Activated CD8-positive, alpha-beta memory T cell treated with anti-CD3 and anti-CD28 coated beads for 24 hours (primary cell): ENCODE results near the gene PTPN1.
A peak's percentile ranks its signal among the peaks of the same experiment; 100 is the strongest.
"Not testable (repeated sequence)": the region's sequence is repeated elsewhere in the genome, so short reads cannot be mapped to it uniquely, and the experiment has no call there.

ENCODE experiments used
- DNase-seq: peaks from one replicate; pipeline ENCODE4 v3.0.0-alpha.2; 2020

PTPN1 gene

GRCh38 chr20:50620459-50620858 is 110.3 kb downstream of the PTPN1 start:
- not testable (repeated sequence) for DNase-seq

GRCh38 chr20:50621068-50621665 is 111.0 kb downstream of the PTPN1 start:
- DNase-seq, result no peak

DNA sequence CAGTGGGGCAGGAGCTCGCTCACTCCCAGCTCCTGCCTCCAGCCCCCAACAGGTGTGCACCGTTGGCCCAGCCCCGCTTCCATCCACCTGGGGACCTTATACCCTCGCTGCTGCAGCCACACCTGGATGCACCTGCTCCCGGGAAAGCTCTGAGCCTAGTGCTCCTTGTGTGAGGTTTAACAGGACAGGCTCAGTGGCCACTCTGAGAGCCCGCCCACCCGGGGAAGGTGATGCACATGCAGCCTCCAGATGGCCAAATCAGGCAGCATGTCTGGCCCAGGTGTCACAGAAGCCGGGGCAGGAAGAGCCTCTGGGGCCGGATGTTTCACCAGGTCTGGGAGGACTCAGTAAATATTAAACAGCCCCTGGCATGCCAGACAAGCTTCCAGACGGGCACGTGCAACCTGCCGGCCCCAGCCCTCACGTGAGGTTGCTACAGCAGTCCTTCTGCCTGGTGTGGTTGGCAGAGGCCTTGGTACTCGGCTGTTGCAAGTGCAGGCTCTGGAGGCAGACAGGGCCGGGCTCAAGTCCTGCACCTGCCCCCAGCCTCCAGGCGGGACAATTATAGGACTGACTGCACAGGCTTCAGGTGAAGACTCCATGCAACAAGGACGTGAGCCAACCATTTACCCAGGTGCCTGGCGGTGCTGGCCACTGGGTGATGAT is 114.3 kb downstream of the PTPN1 start:
- DNase-seq, result no peak

DNA sequence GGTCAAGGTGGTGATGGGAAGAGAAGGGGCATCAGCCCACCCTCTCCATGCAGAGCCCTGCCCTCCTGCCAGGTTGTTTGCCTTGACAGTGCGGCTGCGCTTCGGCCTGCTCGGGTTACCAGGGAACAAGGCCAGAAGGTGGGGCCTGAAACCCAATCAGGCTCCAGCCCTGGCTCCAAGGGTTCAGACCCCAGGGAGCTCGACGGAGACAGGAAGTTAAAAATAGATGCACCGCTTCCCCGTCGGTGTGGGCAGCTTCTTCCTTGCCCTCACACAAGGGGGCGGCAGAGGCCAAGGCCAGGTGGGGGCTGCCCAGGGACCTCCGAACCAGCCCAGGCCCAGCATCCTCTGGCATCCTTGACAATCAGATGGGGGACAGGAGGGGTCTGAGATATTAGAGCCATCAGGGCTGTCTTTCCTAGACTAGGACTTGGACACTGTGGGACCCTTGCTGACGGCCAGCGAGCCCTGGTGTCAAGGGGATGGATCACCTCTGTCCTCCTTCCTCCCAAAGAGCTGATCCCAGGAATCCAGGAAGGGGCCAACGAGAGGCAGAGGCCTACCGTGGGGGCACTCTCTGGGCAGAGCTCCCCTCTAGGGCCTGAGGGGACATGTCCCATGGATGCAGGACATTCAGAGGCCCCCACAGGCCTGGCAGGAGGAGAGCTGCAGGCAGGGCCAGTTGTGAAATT is 115.9 kb downstream of the PTPN1 start:
- peak; percentile 60 for DNase-seq

- no peak for DNase-seq
These were observed 117.6 kb downstream of the PTPN1 start for GRCh38 chr20:50627747-50628146.

DNA sequence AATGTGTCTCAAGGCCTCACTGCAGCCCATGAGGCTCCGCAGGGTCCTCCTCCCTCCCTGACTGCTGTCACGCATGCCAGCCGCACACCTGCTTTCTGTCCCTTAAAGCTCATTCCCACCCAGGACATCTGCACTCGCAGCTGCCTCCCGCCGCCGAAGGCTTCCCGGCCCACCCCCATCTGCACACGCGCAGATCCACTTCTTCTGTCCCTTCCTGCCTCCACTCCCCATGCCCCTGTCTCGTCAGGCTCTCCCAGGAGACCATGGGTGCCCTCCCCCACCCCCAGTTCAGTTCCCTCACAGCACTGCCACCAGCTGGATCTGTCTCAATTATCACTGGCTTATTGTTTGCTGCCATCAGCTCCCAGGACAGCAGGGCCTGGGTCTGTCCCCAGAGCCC is 118.1 kb downstream of the PTPN1 start:
- DNase-seq, result no peak

- no peak for DNase-seq
These were observed 118.9 kb downstream of the PTPN1 start for GRCh38 chr20:50628853-50629669.

DNA sequence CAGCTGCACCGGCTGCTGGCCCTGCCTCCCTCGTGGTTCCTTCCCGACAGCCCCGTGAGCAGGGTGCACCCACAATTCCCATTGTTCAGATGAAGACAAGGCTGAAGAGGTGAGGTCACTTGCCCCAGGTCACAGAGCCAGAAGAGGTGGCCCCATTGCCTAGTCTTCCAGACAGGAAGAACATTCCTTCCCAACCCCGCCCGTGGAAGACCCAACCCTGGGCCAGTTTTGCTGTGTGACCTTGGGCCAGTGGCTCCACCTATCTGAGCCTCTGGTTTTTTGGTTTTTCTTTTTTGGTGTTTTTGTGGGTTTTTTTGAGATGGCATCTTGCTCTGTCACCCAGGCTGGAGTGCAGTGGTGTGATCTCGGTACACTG is 119.5 kb downstream of the PTPN1 start:
- no peak for DNase-seq

- DNase-seq, result no peak
These were observed 120.5 kb downstream of the PTPN1 start for GRCh38 chr20:50630578-50631263.

GRCh38 chr20:50632236-50632635 is 122.1 kb downstream of the PTPN1 start:
- no peak for DNase-seq

GRCh38 chr20:50632701-50633100 is 122.5 kb downstream of the PTPN1 start:
- DNase-seq, result no peak

DNA sequence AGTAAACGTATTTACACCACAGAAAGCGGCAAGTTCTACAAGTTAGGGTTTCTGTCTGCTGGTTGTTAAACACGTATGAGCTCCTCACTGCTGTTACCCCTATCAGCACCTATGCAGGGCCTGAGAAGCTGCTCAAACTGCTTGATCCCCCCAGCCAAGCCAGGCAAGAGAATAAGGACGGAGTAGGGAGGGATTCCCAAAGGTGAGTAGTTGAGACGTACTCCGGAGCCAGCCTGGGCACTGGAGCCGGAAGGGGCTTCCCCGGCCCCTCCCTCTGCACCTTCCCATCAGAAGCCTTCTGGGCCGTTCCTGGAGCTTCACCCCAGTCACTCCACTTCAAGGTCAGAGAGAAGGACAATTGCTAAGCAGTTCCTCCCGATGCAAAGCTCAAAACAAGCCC is 123.2 kb downstream of the PTPN1 start:
- no peak for DNase-seq

GRCh38 chr20:50634191-50634590 is 124.0 kb downstream of the PTPN1 start:
- no peak for DNase-seq
